ENCODE results near the gene RTBDN. TPM values are rescaled to one million over a fixed set of nuclear protein-coding genes. Genes with fewer than 3 reads are reported as not detected.

RTBDN gene
- total RNA-seq, 1 experiment from 2014 or later = 2.4 TPM

DNA sequence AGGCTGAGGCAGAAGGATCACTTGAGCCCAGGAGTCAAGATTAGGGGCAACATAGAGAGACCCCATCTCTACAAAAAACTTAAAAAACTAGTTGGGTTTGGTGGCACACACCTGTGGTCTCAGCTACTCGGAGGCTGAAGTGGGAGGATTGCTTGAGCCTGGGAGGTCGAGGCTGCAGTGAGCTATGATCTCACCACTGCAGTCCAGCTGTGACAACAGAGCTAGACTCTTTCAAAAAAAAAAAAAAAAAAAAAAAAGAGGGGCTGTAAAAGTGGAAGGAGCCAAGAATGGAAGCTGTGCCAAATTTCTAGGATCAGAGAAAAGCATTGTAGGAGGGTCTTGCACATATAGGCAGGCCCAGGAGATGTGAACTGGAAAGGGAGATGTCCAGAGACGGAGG, 37.3 kb upstream of the RTBDN start:
- DNase-seq (ENCODE audit: low read depth, low spot score) (no peak), ATAC-seq (no peak)
- H3K9me3 ChIP-seq (ENCODE audit: control insufficient read depth, insufficient read depth, low read depth, low read length) = no peaks in the 10 kb centered on the region
- H3K27me3 ChIP-seq (ENCODE audit: control insufficient read depth, insufficient read depth, low read length) = no peaks in the 10 kb centered on the region
- no peak overlapping the region for H3K27ac ChIP-seq (ENCODE audit: low read length)
- in situ Hi-C loops (cut with HindIII; ENCODE audit: low pct_unique_long_range_greater_than_20kb, low sequenced_read_pairs) = no loop called here
- POLR2A ChIA-PET = interaction anchor here (0.5 kb wide), 1 partner anchor 1547 kb away, joined by 4 read pairs; no protein-coding TSS in a partner anchor
- no peaks in the 10 kb centered on the region for H3K4me1 ChIP-seq (ENCODE audit: control insufficient read depth, insufficient read depth, low read length)
- no peak overlapping the region for H3K4me3 ChIP-seq (ENCODE audit: low read depth in 2 of 2, low read length in 2 of 2)
- TF ChIP-seq, protein P1, sequence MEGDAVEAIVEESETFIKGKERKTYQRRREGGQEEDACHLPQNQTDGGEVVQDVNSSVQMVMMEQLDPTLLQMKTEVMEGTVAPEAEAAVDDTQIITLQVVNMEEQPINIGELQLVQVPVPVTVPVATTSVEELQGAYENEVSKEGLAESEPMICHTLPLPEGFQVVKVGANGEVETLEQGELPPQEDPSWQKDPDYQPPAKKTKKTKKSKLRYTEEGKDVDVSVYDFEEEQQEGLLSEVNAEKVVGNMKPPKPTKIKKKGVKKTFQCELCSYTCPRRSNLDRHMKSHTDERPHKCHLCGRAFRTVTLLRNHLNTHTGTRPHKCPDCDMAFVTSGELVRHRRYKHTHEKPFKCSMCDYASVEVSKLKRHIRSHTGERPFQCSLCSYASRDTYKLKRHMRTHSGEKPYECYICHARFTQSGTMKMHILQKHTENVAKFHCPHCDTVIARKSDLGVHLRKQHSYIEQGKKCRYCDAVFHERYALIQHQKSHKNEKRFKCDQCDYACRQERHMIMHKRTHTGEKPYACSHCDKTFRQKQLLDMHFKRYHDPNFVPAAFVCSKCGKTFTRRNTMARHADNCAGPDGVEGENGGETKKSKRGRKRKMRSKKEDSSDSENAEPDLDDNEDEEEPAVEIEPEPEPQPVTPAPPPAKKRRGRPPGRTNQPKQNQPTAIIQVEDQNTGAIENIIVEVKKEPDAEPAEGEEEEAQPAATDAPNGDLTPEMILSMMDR (IDR thresholded peaks at IDR 0.05) = no peak
- TF ChIP-seq SIN3A (IDR thresholded peaks at IDR 0.05; ENCODE audit: borderline replicate concordance, insufficient read depth, low read depth, low read length) = no peak
- no peak for TF ChIP-seq TCF7L2 (IDR thresholded peaks at IDR 0.05; ENCODE audit: low read depth, low read length)
- TF ChIP-seq, protein P2, sequence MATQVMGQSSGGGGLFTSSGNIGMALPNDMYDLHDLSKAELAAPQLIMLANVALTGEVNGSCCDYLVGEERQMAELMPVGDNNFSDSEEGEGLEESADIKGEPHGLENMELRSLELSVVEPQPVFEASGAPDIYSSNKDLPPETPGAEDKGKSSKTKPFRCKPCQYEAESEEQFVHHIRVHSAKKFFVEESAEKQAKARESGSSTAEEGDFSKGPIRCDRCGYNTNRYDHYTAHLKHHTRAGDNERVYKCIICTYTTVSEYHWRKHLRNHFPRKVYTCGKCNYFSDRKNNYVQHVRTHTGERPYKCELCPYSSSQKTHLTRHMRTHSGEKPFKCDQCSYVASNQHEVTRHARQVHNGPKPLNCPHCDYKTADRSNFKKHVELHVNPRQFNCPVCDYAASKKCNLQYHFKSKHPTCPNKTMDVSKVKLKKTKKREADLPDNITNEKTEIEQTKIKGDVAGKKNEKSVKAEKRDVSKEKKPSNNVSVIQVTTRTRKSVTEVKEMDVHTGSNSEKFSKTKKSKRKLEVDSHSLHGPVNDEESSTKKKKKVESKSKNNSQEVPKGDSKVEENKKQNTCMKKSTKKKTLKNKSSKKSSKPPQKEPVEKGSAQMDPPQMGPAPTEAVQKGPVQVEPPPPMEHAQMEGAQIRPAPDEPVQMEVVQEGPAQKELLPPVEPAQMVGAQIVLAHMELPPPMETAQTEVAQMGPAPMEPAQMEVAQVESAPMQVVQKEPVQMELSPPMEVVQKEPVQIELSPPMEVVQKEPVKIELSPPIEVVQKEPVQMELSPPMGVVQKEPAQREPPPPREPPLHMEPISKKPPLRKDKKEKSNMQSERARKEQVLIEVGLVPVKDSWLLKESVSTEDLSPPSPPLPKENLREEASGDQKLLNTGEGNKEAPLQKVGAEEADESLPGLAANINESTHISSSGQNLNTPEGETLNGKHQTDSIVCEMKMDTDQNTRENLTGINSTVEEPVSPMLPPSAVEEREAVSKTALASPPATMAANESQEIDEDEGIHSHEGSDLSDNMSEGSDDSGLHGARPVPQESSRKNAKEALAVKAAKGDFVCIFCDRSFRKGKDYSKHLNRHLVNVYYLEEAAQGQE (IDR thresholded peaks at IDR 0.05; ENCODE audit: insufficient read depth in 1 of 2, low read depth in 2 of 2, low read length in 1 of 2) = no peak
- TF ChIP-seq POLR2AphosphoS5 (IDR thresholded peaks at IDR 0.05; ENCODE audit: low read depth, low read length) = no peak
- no peaks in the 10 kb centered on the region for H3K36me3 ChIP-seq (ENCODE audit: control insufficient read depth, insufficient read depth, low read length)
- no TSS peak for BruUV-seq (replicated peaks)
- intact Hi-C loops (cut with micrococcal nuclease; ENCODE audit: unreplicated experiment) = no loop called here
- CTCF ChIA-PET = interaction anchor here (0.6 to 1.7 kb wide), 2 partner anchors 24 to 125 kb away, joined by 7 to 14 read pairs; no protein-coding TSS in a partner anchor

DNA sequence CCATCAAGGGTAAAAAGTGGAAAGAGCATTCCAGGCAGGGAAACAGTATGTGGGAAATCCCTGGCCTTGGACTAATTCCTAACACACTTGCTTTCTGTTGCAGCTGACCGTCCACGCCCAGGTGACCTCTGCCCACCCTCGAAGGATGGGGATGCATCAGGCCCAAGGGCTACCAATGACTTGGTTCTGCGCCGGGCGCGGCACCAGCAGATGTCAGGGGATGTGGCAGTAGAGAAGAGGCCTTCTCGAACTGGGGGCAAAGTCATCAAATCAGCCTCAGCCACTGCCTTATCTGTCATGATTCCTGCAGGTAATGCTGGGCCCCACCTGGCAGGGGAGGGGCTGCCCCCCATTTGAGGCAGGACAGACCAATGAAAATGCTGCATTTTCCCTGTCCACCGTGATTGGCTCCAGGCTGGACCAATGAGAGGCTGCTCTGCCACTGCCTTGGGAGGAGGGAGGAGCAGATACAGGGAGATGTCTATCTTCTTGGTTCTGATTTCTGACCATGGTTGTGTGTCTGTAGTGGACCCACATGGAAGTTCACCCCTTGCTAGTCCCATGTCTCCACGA, 34.2 kb upstream of the RTBDN start:
- ATAC-seq = no peak
- H3K4me3 ChIP-seq (ENCODE audit: low read depth in 2 of 2, low read length in 2 of 2) = no peak overlapping the region
- ChIA-PET CTCF (no interaction called here), POLR2A (no interaction called here)
- no peak overlapping the region for H3K27ac ChIP-seq (ENCODE audit: low read length)
- no TSS peak for BruUV-seq (replicated peaks)
- in situ Hi-C loops (cut with HindIII; ENCODE audit: low pct_unique_long_range_greater_than_20kb, low sequenced_read_pairs) (no loop called here), intact Hi-C loops (cut with micrococcal nuclease; ENCODE audit: unreplicated experiment) (no loop called here)
- H3K27me3 ChIP-seq (ENCODE audit: control insufficient read depth, insufficient read depth, low read length) = no peaks in the 10 kb centered on the region
- DNase-seq (ENCODE audit: low read depth, low spot score) = no peak
- H3K36me3 ChIP-seq (ENCODE audit: control insufficient read depth, insufficient read depth, low read length) = no peaks in the 10 kb centered on the region
- TF ChIP-seq, protein P1 (IDR thresholded peaks at IDR 0.05) = no peak
- TF ChIP-seq, protein P2 (IDR thresholded peaks at IDR 0.05; ENCODE audit: insufficient read depth in 1 of 2, low read depth in 2 of 2, low read length in 1 of 2) = no peak
- no peak for TF ChIP-seq SIN3A (IDR thresholded peaks at IDR 0.05; ENCODE audit: borderline replicate concordance, insufficient read depth, low read depth, low read length)
- no peak for TF ChIP-seq POLR2AphosphoS5 (IDR thresholded peaks at IDR 0.05; ENCODE audit: low read depth, low read length)
- TF ChIP-seq TCF7L2 (IDR thresholded peaks at IDR 0.05; ENCODE audit: low read depth, low read length) = no peak
- H3K9me3 ChIP-seq (ENCODE audit: control insufficient read depth, insufficient read depth, low read depth, low read length) = no peaks in the 10 kb centered on the region
- no peaks in the 10 kb centered on the region for H3K4me1 ChIP-seq (ENCODE audit: control insufficient read depth, insufficient read depth, low read length)

Measured in Panc1 (cell line).